Naive thymus-derived CD4-positive, alpha-beta T cell (primary cell): ENCODE measurements around the gene ADAMTS10. TPM values are rescaled to one million over a fixed set of nuclear protein-coding genes. Genes with fewer than 3 reads are reported as not detected.

Experiments used
- ATAC-seq: fragments of 150-1000 bp; cut with Tn5 transposase; 2 replicates; pipeline ENCODE4 v1.10.0; 2021; ENCODE audit warnings: mild to moderate bottlenecking, moderate library complexity
- CTCF ChIA-PET: fragments of 350-600 bp; sonication (Branson Sonifier 250); formaldehyde crosslinking; loops from one replicate; lab custom pipeline; 2021; ENCODE audit warnings: antibody characterized with exemption; lab: Charles Lee
- POLR2A ChIA-PET: fragments of 350-600 bp; sonication (Branson Sonifier 250); formaldehyde crosslinking; loops from one replicate; lab custom pipeline; 2021; ENCODE audit warnings: antibody characterized with exemption, inconsistent platforms; lab: Charles Lee
- DNase-seq, 9 donors: peaks; one replicate each; pipeline versions ENCODE4 v3.0.0 to v3.0.0-alpha.2; 2020 to 2022; ENCODE audit warnings: mixed read lengths in 1 of 9
- H3K27ac ChIP-seq: one replicate; pipeline ENCODE4 v1.7.0; 2013; ENCODE audit warnings: mild to moderate bottlenecking, low read depth, low read length, moderate library complexity
- H3K27me3 ChIP-seq, 2 donors: one replicate each; pipeline ENCODE4 v1.7.0; 2013; ENCODE audit warnings: low read length in 2 of 2, mild to moderate bottlenecking in 2 of 2, moderate library complexity in 2 of 2; ENCODE audit not compliant: control insufficient read depth in 2 of 2, insufficient read depth in 2 of 2
- H3K36me3 ChIP-seq, 3 experiments: 1 replicate in 2 of 3; 2 replicates in 1 of 3; pipeline ENCODE4 v1.7.0; 2013; ENCODE audit warnings: low read length in 3 of 3, mild to moderate bottlenecking in 3 of 3, moderate library complexity in 1 of 3; ENCODE audit not compliant: insufficient read depth in 3 of 3, control insufficient read depth in 2 of 3
- H3K4me1 ChIP-seq, 2 donors: one replicate each; pipeline ENCODE4 v1.7.0; 2013; ENCODE audit warnings: low read length in 2 of 2, mild to moderate bottlenecking in 2 of 2, moderate library complexity in 1 of 2; ENCODE audit not compliant: control insufficient read depth in 2 of 2, insufficient read depth in 2 of 2
- H3K4me3 ChIP-seq: 2 replicates; pipeline ENCODE4 v1.7.0; 2013; ENCODE audit warnings: mild to moderate bottlenecking, low read length
- H3K9me3 ChIP-seq, 3 experiments: 1 replicate in 2 of 3; 2 replicates in 1 of 3; pipeline ENCODE4 v1.7.0; 2013; ENCODE audit warnings: low read length in 3 of 3; ENCODE audit not compliant: control insufficient read depth in 2 of 3
- H3K27ac Mint-ChIP-seq, 9 donors: one replicate each; pipeline ENCODE4 v1.8.0; 2020 to 2022; ENCODE audit warnings: mixed read lengths in 9 of 9, mild to moderate bottlenecking in 8 of 9, moderate library complexity in 5 of 9, inconsistent platforms in 2 of 9
- H3K27me3 Mint-ChIP-seq, 5 donors: one replicate each; pipeline ENCODE4 v1.8.0; 2021 to 2022; ENCODE audit warnings: mixed read lengths in 5 of 5, mild to moderate bottlenecking in 1 of 5
- H3K36me3 Mint-ChIP-seq, 5 donors: one replicate each; pipeline ENCODE4 v1.8.0; 2020 to 2022; ENCODE audit warnings: mixed read lengths in 5 of 5, mild to moderate bottlenecking in 3 of 5, inconsistent platforms in 1 of 5
- H3K4me1 Mint-ChIP-seq, 7 donors: one replicate each; pipeline ENCODE4 v1.8.0; 2020 to 2022; ENCODE audit warnings: mixed read lengths in 7 of 7, mild to moderate bottlenecking in 3 of 7, inconsistent platforms in 1 of 7
- H3K4me3 Mint-ChIP-seq, 10 donors: one replicate each; pipeline ENCODE4 v1.8.0; 2020 to 2022; ENCODE audit warnings: mild to moderate bottlenecking in 10 of 10, mixed read lengths in 10 of 10, moderate library complexity in 6 of 10, inconsistent platforms in 2 of 10
- H3K9me3 Mint-ChIP-seq, 11 donors: one replicate each; pipeline ENCODE4 v1.8.0; 2020 to 2022; ENCODE audit warnings: mixed read lengths in 11 of 11, mild to moderate bottlenecking in 4 of 11, inconsistent platforms in 1 of 11, moderate library complexity in 1 of 11
- intact Hi-C, 2 donors: fragments of 100-400 bp; cut with micrococcal nuclease; formaldehyde crosslinking; loops; one replicate each; pipeline ENCODE4 v1.15.1; 2023
- polyA plus RNA-seq, 2 donors: library from polyadenylated mRNA; unstranded; fragments of 300-500 nt; fragmentation: Illumina TruSeq; gene quantifications; one replicate each; pipeline ENCODE4 v1.2.3, GENCODE V29; 2021
- total RNA-seq, 6 experiments: library from RNA in 5 of 6; stranded (reverse) in 5 of 6; gene quantifications; 1 replicate in 5 of 6; 2 replicates in 1 of 6; pipeline ENCODE4 v1.2.3 and lab custom pipeline; 2021 to 2026

The ADAMTS10 gene
- total and polyA plus RNA-seq, 7 experiments from 2014 or later, result 1.5 to 102 (median 78.7) TPM

DNA sequence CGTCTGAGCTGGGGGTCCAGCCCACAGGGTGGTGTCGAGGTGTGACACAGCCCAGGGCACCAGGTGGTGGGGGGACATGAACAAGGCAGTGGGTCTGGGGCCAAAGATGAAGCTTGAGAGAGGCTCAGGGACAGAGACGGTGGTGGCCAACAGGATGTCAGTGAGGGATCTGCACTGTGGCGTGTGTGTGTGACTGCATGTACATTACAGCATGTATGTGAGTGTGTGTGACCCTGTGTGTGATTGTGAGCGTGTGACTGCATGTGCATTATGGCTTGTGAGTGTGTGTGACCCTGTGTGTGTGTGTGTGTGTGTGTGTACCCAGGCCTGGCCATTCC, 1.6 kb downstream of the ADAMTS10 start:
- DNase-seq (no peak), ATAC-seq (no peak)
- ChIA-PET CTCF (interaction anchor here (1.0 kb wide), 1 partner anchor 38 kb away, joined by 3 read pairs; no protein-coding TSS in a partner anchor), POLR2A (interaction anchor here (0.6 kb wide), 1 partner anchor 10 kb away, joined by 4 read pairs; no protein-coding TSS in a partner anchor)
- Mint-ChIP-seq H3K27me3 (peaks cover 0 to 25% (median 0%) of the 10 kb centered on the region in 5 donors), H3K27ac (peak overlapping the region in 8 of 9 donors; percentile 57 to 95 (median 83)), H3K36me3 (peaks cover 0 to 26% (median 11%) of the 10 kb centered on the region in 5 donors), H3K9me3 (peaks cover 0 to 4% (median 0%) of the 10 kb centered on the region in 11 donors), H3K4me3 (peak overlapping the region; percentile 49 to 100 (median 93)), H3K4me1 (peaks cover 13 to 52% (median 40%) of the 10 kb centered on the region in 7 donors)
- Histone ChIP-seq H3K27me3 (no peaks in the 10 kb centered on the region), H3K9me3 (peaks cover 0 to 8% (median 0%) of the 10 kb centered on the region in 3 experiments), H3K4me3 (peak overlapping the region; percentile 69), H3K27ac (peak overlapping the region; percentile 67), H3K36me3 (peaks cover 0 to 25% (median 0%) of the 10 kb centered on the region in 3 experiments), H3K4me1 (peaks cover 5 to 18% of the 10 kb centered on the region in 2 donors)
- intact Hi-C loops, result no loop called here

DNA sequence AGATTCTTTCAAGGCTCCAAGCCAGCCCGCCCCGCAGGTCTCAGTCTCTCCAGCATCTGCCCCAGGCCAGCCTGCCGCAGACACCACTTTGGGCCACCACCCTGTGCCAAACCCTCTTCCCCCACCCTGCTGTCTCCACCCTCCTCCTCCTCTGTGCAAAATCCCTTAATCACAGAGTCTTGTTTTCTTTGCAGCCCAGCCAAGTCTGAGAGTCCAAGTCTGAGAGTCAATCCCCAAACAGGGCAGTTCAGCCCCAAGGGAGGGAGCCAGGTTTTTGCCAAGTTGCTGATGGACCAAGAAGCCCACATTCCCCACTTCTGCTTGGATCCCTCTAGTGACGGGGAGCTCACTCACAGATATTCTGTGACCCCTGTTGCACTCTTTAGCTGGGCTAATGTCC, 3.1 kb downstream of the ADAMTS10 start:
- Histone ChIP-seq H3K9me3 (peaks cover 0 to 8% (median 0%) of the 10 kb centered on the region in 3 experiments), H3K4me1 (peaks cover 5 to 18% of the 10 kb centered on the region in 2 donors), H3K27ac (no peak overlapping the region), H3K4me3 (no peak overlapping the region), H3K36me3 (peaks cover 0 to 39% (median 0%) of the 10 kb centered on the region in 3 experiments), H3K27me3 (no peaks in the 10 kb centered on the region)
- H3K4me1 Mint-ChIP-seq, result peaks cover 13 to 45% (median 33%) of the 10 kb centered on the region in 7 donors
- H3K27me3 Mint-ChIP-seq, result peaks cover 0 to 25% (median 0%) of the 10 kb centered on the region in 5 donors
- POLR2A ChIA-PET, result no interaction called here
- peak overlapping the region in 3 of 10 donors; percentile 20 to 82 (median 27) for H3K4me3 Mint-ChIP-seq
- DNase-seq (no peak), ATAC-seq (no peak)
- H3K9me3 Mint-ChIP-seq, result peaks cover 0 to 3% (median 2%) of the 10 kb centered on the region in 11 donors
- peaks cover 0 to 35% (median 11%) of the 10 kb centered on the region in 5 donors for H3K36me3 Mint-ChIP-seq
- peak overlapping the region in 4 of 9 donors; percentile 31 to 69 (median 56) for H3K27ac Mint-ChIP-seq
- CTCF ChIA-PET, result no interaction called here
- intact Hi-C loops, result no loop called here

- no peak overlapping the region for H3K27ac Mint-ChIP-seq
- H3K9me3 Mint-ChIP-seq, result peaks cover 0 to 3% (median 2%) of the 10 kb centered on the region in 11 donors
- peaks cover 7 to 42% (median 17%) of the 10 kb centered on the region in 5 donors for H3K36me3 Mint-ChIP-seq
- ATAC-seq (no peak), DNase-seq (no peak)
- Histone ChIP-seq H3K27ac (no peak overlapping the region), H3K27me3 (no peaks in the 10 kb centered on the region), H3K4me3 (no peak overlapping the region), H3K4me1 (peaks cover 5 to 7% of the 10 kb centered on the region in 2 donors), H3K36me3 (peaks cover 0 to 54% (median 0%) of the 10 kb centered on the region in 3 experiments), H3K9me3 (peaks cover 0 to 8% (median 0%) of the 10 kb centered on the region in 3 experiments)
- POLR2A ChIA-PET, result interaction anchor here (0.7 to 1.6 kb wide), 2 partner anchors 11 to 36 kb away, joined by 3 to 4 read pairs; no protein-coding TSS in a partner anchor
- H3K27me3 Mint-ChIP-seq, result peaks cover 0 to 18% (median 0%) of the 10 kb centered on the region in 5 donors
- intact Hi-C loops, result no loop called here
- no peak overlapping the region for H3K4me3 Mint-ChIP-seq
- peaks cover 10 to 34% (median 29%) of the 10 kb centered on the region in 7 donors for H3K4me1 Mint-ChIP-seq
- CTCF ChIA-PET, result interaction anchor here (0.6 kb wide), 1 partner anchor 336 kb away, joined by 3 read pairs; no protein-coding TSS in a partner anchor
These were observed 5.0 kb downstream of the ADAMTS10 start for GRCh38 chr19:8605514-8605913.

GRCh38 chr19:8601796-8602195, 8.7 kb downstream of the ADAMTS10 start:
- CTCF ChIA-PET, result no interaction called here
- no peak for ATAC-seq
- H3K27ac Mint-ChIP-seq, result peak overlapping the region in 1 of 9 donors; percentile 47
- POLR2A ChIA-PET, result interaction anchor here (0.5 kb wide), 1 partner anchor 65 kb away, joined by 3 read pairs; no protein-coding TSS in a partner anchor
- Histone ChIP-seq H3K4me1 (no peaks in the 10 kb centered on the region), H3K9me3 (peaks cover 0 to 8% (median 0%) of the 10 kb centered on the region in 3 experiments), H3K27me3 (no peaks in the 10 kb centered on the region), H3K4me3 (no peak overlapping the region), H3K27ac (no peak overlapping the region), H3K36me3 (peaks cover 0 to 62% (median 2%) of the 10 kb centered on the region in 3 experiments)
- H3K4me3 Mint-ChIP-seq, result no peak overlapping the region
- intact Hi-C loops, result no loop called here
- peaks cover 0 to 4% (median 3%) of the 10 kb centered on the region in 7 donors for H3K4me1 Mint-ChIP-seq
- H3K36me3 Mint-ChIP-seq, result peaks cover 0 to 66% (median 32%) of the 10 kb centered on the region in 5 donors
- peaks cover 0 to 12% (median 0%) of the 10 kb centered on the region in 11 donors for H3K9me3 Mint-ChIP-seq
- no peaks in the 10 kb centered on the region for H3K27me3 Mint-ChIP-seq
- no peak for DNase-seq

DNA sequence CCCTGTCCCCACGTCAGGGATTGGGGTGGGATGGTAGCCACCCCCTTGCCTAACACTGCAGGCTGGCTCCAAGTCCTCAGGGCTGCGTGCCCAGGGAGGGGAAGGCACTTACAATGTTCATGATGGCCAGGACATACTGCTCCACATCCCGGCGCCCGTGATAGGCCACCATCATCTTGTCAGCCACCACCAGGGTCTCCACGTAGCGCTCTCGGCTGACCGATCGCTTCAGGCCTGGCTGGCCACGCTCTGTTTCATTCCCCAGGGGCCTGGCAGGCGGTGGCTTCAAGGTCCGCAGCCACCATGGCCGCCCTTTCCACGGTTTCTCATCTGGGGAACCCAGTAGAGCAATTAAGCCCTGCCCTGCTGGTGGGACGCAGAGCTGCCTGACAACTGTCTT, 9.7 kb downstream of the ADAMTS10 start:
- Mint-ChIP-seq H3K4me3 (no peak overlapping the region), H3K4me1 (peaks cover 0 to under 1% (median 0%) of the 10 kb centered on the region in 7 donors), H3K27ac (no peak overlapping the region), H3K9me3 (peaks cover 0 to 12% (median 0%) of the 10 kb centered on the region in 11 donors), H3K36me3 (peaks cover 0 to 61% (median 26%) of the 10 kb centered on the region in 5 donors), H3K27me3 (no peaks in the 10 kb centered on the region)
- intact Hi-C loops, result no loop called here
- ChIA-PET POLR2A (no interaction called here), CTCF (no interaction called here)
- Histone ChIP-seq H3K36me3 (peaks cover 0 to 70% (median 2%) of the 10 kb centered on the region in 3 experiments), H3K27ac (no peak overlapping the region), H3K27me3 (no peaks in the 10 kb centered on the region), H3K9me3 (peaks cover 0 to 8% (median 0%) of the 10 kb centered on the region in 3 experiments), H3K4me1 (no peaks in the 10 kb centered on the region), H3K4me3 (no peak overlapping the region)
- DNase-seq (no peak), ATAC-seq (no peak)

- intact Hi-C loops, result no loop called here
- DNase-seq (no peak), ATAC-seq (no peak)
- no peaks in the 10 kb centered on the region for H3K27me3 Mint-ChIP-seq
- H3K36me3 ChIP-seq, result peaks cover 0 to 68% (median 2%) of the 10 kb centered on the region in 3 experiments
- no peaks in the 10 kb centered on the region for H3K27me3 ChIP-seq
- H3K4me3 Mint-ChIP-seq, result no peak overlapping the region
- no peak overlapping the region for H3K27ac ChIP-seq
- H3K4me3 ChIP-seq, result no peak overlapping the region
- no peaks in the 10 kb centered on the region for H3K4me1 ChIP-seq
- H3K36me3 Mint-ChIP-seq, result peaks cover 0 to 60% (median 26%) of the 10 kb centered on the region in 5 donors
- peaks cover 0 to 4% (median 0%) of the 10 kb centered on the region in 3 experiments for H3K9me3 ChIP-seq
- ChIA-PET POLR2A (no interaction called here), CTCF (no interaction called here)
- peaks cover 0 to 12% (median 0%) of the 10 kb centered on the region in 11 donors for H3K9me3 Mint-ChIP-seq
- H3K27ac Mint-ChIP-seq, result peak overlapping the region in 1 of 9 donors; percentile 25
- peaks cover 0 to 3% (median 0%) of the 10 kb centered on the region in 7 donors for H3K4me1 Mint-ChIP-seq
These were observed 10.5 kb downstream of the ADAMTS10 start for GRCh38 chr19:8600064-8600463.
